K562 (cell line): ENCODE data around the gene HMOX2. TPM values are rescaled to one million over a fixed set of nuclear protein-coding genes. Genes with fewer than 3 reads are reported as not detected.

ENCODE experiments used
- CBX2 ChIP-seq: fragments of 200-600 bp; sonication (generic); IDR thresholded peaks from one replicate; pipeline ENCODE4 v1.6.1; 2012; ENCODE audit warnings: mild to moderate bottlenecking, low read length, inconsistent platforms; ENCODE audit not compliant: insufficient read depth, poor library complexity, severe bottlenecking
- CBX5 ChIP-seq: IDR thresholded peaks from 2 replicates; pipeline ENCODE4 v1.6.1; 2014; ENCODE audit warnings: low read depth, borderline replicate concordance
- CXXC5 ChIP-seq: fragments of 250-450 bp; sonication (Bioruptor Pico); IDR thresholded peaks from 2 replicates; pipeline ENCODE4 v1.8.0; 2022; ENCODE audit warnings: inconsistent platforms, mild to moderate bottlenecking, moderate library complexity
- ETS2 ChIP-seq: IDR thresholded peaks from 2 replicates; pipeline ENCODE4 v1.6.1; 2016; ENCODE audit warnings: borderline replicate concordance, missing genetic modification characterization, mild to moderate bottlenecking, moderate library complexity, missing compliant biosample characterization; ENCODE audit not compliant: poor library complexity, severe bottlenecking
- ETV1 ChIP-seq: fragments of 450-650 bp; conservative IDR thresholded peaks from 2 replicates; pipeline ENCODE4 v1.6.1; 2016; ENCODE audit warnings: missing genetic modification characterization, control low read depth, low read depth, missing compliant biosample characterization
- FUS ChIP-seq: fragments of 200-400 bp; formaldehyde crosslinking; optimal IDR thresholded peaks from 2 replicates; pipeline ENCODE3; 2017; ENCODE audit warnings: low read depth, low read length
- MBD1 ChIP-seq: fragments of 250-450 bp; sonication (Bioruptor Pico); IDR thresholded peaks from 2 replicates; pipeline ENCODE4 v1.8.0; 2022; ENCODE audit warnings: inconsistent platforms
- NR2C2 ChIP-seq, 2 experiments: fragments of 200-800 bp in 1 of 2; sonication (Bioruptor generic) in 1 of 2; sonication (generic) in 1 of 2; formaldehyde crosslinking in 1 of 2; IDR thresholded peaks; 2 replicates each; pipeline versions ENCODE4 v1.6.1 to v1.8.0; 2016 to 2022; ENCODE audit warnings: mild to moderate bottlenecking in 1 of 2, missing compliant biosample characterization in 1 of 2, missing genetic modification characterization in 1 of 2, missing genetic modification reagents in 1 of 2
- NRF1 ChIP-seq, 2 experiments: fragments of 450-650 bp; IDR thresholded peaks in 1 of 2; conservative IDR thresholded peaks in 1 of 2; 2 replicates each; pipeline ENCODE4 v1.6.1; 2014; ENCODE audit warnings: mild to moderate bottlenecking in 2 of 2
- POLR2H ChIP-seq: IDR thresholded peaks from 2 replicates; pipeline ENCODE4 v1.6.1; 2016; ENCODE audit warnings: missing genetic modification characterization, low read depth, mild to moderate bottlenecking, control low read depth, missing compliant biosample characterization, moderate library complexity
- RBM22 ChIP-seq: fragments of 200-400 bp; formaldehyde crosslinking; IDR thresholded peaks from 2 replicates; pipeline ENCODE4 v1.6.1; 2018; ENCODE audit warnings: low read length, low read depth; ENCODE audit not compliant: poor library complexity, severe bottlenecking
- SP1 ChIP-seq: sonication (generic); formaldehyde crosslinking; IDR thresholded peaks from 2 replicates; pipeline ENCODE4 v1.8.1; 2022; ENCODE audit warnings: mild to moderate bottlenecking, missing genetic modification reagents
- SRSF1 ChIP-seq: fragments of 200-400 bp; formaldehyde crosslinking; IDR thresholded peaks from 2 replicates; pipeline ENCODE4 v1.6.1; 2017; ENCODE audit warnings: mild to moderate bottlenecking, low read depth, low read length, moderate library complexity
- TOE1 ChIP-seq, 2 experiments: fragments of 450-650 bp in 1 of 2; sonication (generic) in 1 of 2; formaldehyde crosslinking in 1 of 2; IDR thresholded peaks; 2 replicates each; pipeline versions ENCODE4 v1.7.1 to v1.8.0; 2016 to 2022; ENCODE audit warnings: borderline replicate concordance in 2 of 2, mild to moderate bottlenecking in 2 of 2, antibody characterized with exemption in 1 of 2, inconsistent platforms in 1 of 2, low read depth in 1 of 2, missing genetic modification reagents in 1 of 2, moderate library complexity in 1 of 2
- TSC22D4 ChIP-seq: fragments of 450-650 bp; IDR thresholded peaks from 2 replicates; pipeline ENCODE4 v1.6.1; 2016; ENCODE audit warnings: missing genetic modification characterization, missing biosample characterization, control low read depth
- ZBED1 ChIP-seq: IDR thresholded peaks from 2 replicates; pipeline ENCODE4 v1.6.1; 2014
- ZBTB26 ChIP-seq: fragments of 450-650 bp; formaldehyde crosslinking; IDR thresholded peaks from 2 replicates; pipeline ENCODE4 v1.4.0; 2022; ENCODE audit warnings: missing genetic modification characterization
- ZKSCAN3 ChIP-seq: fragments of 250-450 bp; sonication (Bioruptor Pico); IDR thresholded peaks from 2 replicates; pipeline ENCODE4 v1.4.0; 2020
- ZNF140 ChIP-seq: fragments of 250-450 bp; sonication (Bioruptor Pico); IDR thresholded peaks from 2 replicates; pipeline ENCODE4 v1.8.0; 2021; ENCODE audit warnings: moderate library complexity, mild to moderate bottlenecking, inconsistent platforms
- ZNF239 ChIP-seq: fragments of 250-450 bp; sonication (Bioruptor Pico); IDR thresholded peaks from 2 replicates; pipeline ENCODE4 v1.4.0; 2020; ENCODE audit warnings: mild to moderate bottlenecking
- ZNF282 ChIP-seq: sonication (generic); formaldehyde crosslinking; IDR thresholded peaks from 2 replicates; pipeline ENCODE4 v1.8.1; 2023; ENCODE audit warnings: missing genetic modification reagents
- ZNF384 ChIP-seq: IDR thresholded peaks from 2 replicates; pipeline ENCODE4 v1.6.1; 2012; ENCODE audit warnings: low read depth, low read length, improper control_type of control experiment
- ZNF780A ChIP-seq: fragments of 250-450 bp; sonication (Bioruptor Pico); IDR thresholded peaks from 2 replicates; pipeline ENCODE4 v1.5.0; 2021; ENCODE audit warnings: mild to moderate bottlenecking
- polyA plus RNA-seq, 8 experiments: library from polyadenylated mRNA; depleted of rRNA in 4 of 8; stranded (reverse) in 5 of 8; unstranded in 3 of 8; fragments of >200 nt; fragmentation: Nextera tagmentation in 2 of 8; fragmentation: Illumina TruSeq in 1 of 8; extraction: Ambion mirVana in 2 of 8; extraction: Trizol in 1 of 8; gene quantifications; 2 replicates each; pipeline versions ENCODE4 v1.2.1 to v1.2.3, GENCODE V29; 2011 to 2014; ENCODE audit warnings: inconsistent platforms in 1 of 8, missing spikeins in 1 of 8
- total RNA-seq, 7 experiments: library from RNA; depleted of rRNA in 6 of 7; stranded (reverse); fragments of >200 nt in 6 of 7; fragmentation: Illumina TruSeq in 2 of 7; extraction: Trizol in 2 of 7; gene quantifications; 2 replicates each; pipeline versions ENCODE4 v1.2.1 to v1.2.3, GENCODE V29; 2011 to 2021; ENCODE audit warnings: low replicate concordance in 1 of 7

HMOX2 gene
- total and polyA plus RNA-seq, 9 of the 15 experiments (the other 6 are each of a cell fraction or from before 2014, with no cell fraction given): 26.8 to 87.4 (median 57.4) TPM

- no peak for TF ChIP-seq ZBTB26 (CRISPR knock-in tag)
- TF ChIP-seq TSC22D4: no peak
- TF ChIP-seq CBX2: no peak
- TF ChIP-seq CBX5: no peak
- TF ChIP-seq CXXC5: no peak
- TF ChIP-seq TOE1 (IDR thresholded peaks at IDR 0.05; ENCODE audit: borderline replicate concordance): 0 out of 2 replicates have a peak, but pooled peaks have one; percentile 8
- no peak for TF ChIP-seq TOE1 (CRISPR knock-in tag; IDR thresholded peaks at IDR 0.05; ENCODE audit: borderline replicate concordance, low read depth)
- no peak; the same call in 1 of the 2 replicates for TF ChIP-seq ZNF239 (CRISPR knock-in tag)
- TF ChIP-seq NRF1 (conservative IDR thresholded peaks at IDR 0.05 in 1 of 2, IDR thresholded peaks at IDR 0.05 in 1 of 2): peak in 1 of 2 experiments; percentile 33; a peak in 2 of 4 replicates
- no peak for TF ChIP-seq MBD1
- TF ChIP-seq RBM22: no peak
- no peak for TF ChIP-seq NR2C2 (CRISPR knock-in tag; IDR thresholded peaks at IDR 0.05)
- TF ChIP-seq NR2C2 (tag; IDR thresholded peaks at IDR 0.05): peak; percentile 46; the same call in 1 of the 2 replicates
- no peak for TF ChIP-seq ETS2 (tag)
- no peak for TF ChIP-seq SP1 (CRISPR knock-in tag)
- TF ChIP-seq SRSF1: no peak
- TF ChIP-seq FUS: no peak
- no peak for TF ChIP-seq ZNF384
- no peak for TF ChIP-seq ZNF780A
- TF ChIP-seq ZNF140 (CRISPR knock-in tag): no peak
- TF ChIP-seq ETV1 (tag): no peak
- no peak for TF ChIP-seq ZNF282 (CRISPR knock-in tag)
- TF ChIP-seq ZKSCAN3 (CRISPR knock-in tag): no peak
- TF ChIP-seq POLR2H: peak; percentile 89
- no peak for TF ChIP-seq ZBED1
These were observed 42.0 kb upstream of the HMOX2 start (continued) for GRCh38 chr16:4433914-4434787.
